Tibial artery (tissue), 4 donors: ENCODE results near the gene DPF3.

ENCODE experiments used
- DNase-seq, 2 donors: peaks; one replicate each; pipeline ENCODE4 v3.0.0-alpha.2; 2019
- H3K27ac ChIP-seq, 2 donors: fragments of 200-600 bp; sonication (generic) in 1 of 2; 1 replicate in 1 of 2; 2 replicates in 1 of 2; pipeline ENCODE4 v1.5.1; 2018 to 2019; ENCODE audit warnings: mild to moderate bottlenecking in 1 of 2
- H3K27me3 ChIP-seq, 2 donors: fragments of 200-600 bp; sonication (generic) in 1 of 2; one replicate each; pipeline versions ENCODE4 v1.5.1 to v1.6.0; 2016 to 2019
- H3K36me3 ChIP-seq, 3 donors: fragments of 200-600 bp; sonication (generic) in 2 of 3; one replicate each; pipeline ENCODE4 v1.5.1; 2016 to 2019; ENCODE audit warnings: mild to moderate bottlenecking in 2 of 3
- H3K4me1 ChIP-seq, 4 donors: fragments of 200-600 bp; sonication (generic) in 2 of 4; 1 replicate in 3 of 4; 2 replicates in 1 of 4; pipeline ENCODE4 v1.5.1; 2016 to 2019
- H3K4me3 ChIP-seq, 2 donors: fragments of 200-600 bp; sonication (generic) in 1 of 2; 1 replicate in 1 of 2; 2 replicates in 1 of 2; pipeline ENCODE4 v1.5.1; 2018 to 2019; ENCODE audit warnings: mild to moderate bottlenecking in 2 of 2
- H3K9me3 ChIP-seq, 3 donors: fragments of 200-600 bp; sonication (generic) in 1 of 3; one replicate each; pipeline ENCODE4 v1.5.1; 2016 to 2019
- CTCF ChIP-seq, 2 experiments: fragments of 200-600 bp in 1 of 2; fragments of 450-650 bp in 1 of 2; IDR thresholded peaks; one replicate each; pipeline ENCODE4 v1.5.1; 2017 to 2019; ENCODE audit warnings: antibody characterized with exemption in 2 of 2, mild to moderate bottlenecking in 1 of 2, moderate library complexity in 1 of 2
- intact Hi-C: fragments of 100-400 bp; cut with DNase I; formaldehyde crosslinking; loops from one replicate; pipeline ENCODE4 v1.15.0; 2023; ENCODE audit warnings: low total_unique reads

Gene DPF3

GRCh38 chr14:72629534-72629933 is 264.4 kb downstream of the DPF3 start:
- no peak overlapping the region for H3K4me3 ChIP-seq
- H3K27me3 ChIP-seq = no peaks in the 10 kb centered on the region
- TF ChIP-seq CTCF (IDR thresholded peaks at IDR 0.05) = no peak
- no peak for DNase-seq
- H3K9me3 ChIP-seq = peaks cover 0 to 10% (median 0%) of the 10 kb centered on the region in 3 donors
- intact Hi-C loops = no loop called here
- no peak overlapping the region for H3K27ac ChIP-seq
- H3K36me3 ChIP-seq = no peaks in the 10 kb centered on the region
- H3K4me1 ChIP-seq = no peaks in the 10 kb centered on the region

- no peak for TF ChIP-seq CTCF (IDR thresholded peaks at IDR 0.05)
- intact Hi-C loops = no loop called here
- no peaks in the 10 kb centered on the region for H3K27me3 ChIP-seq
- H3K27ac ChIP-seq = no peak overlapping the region
- H3K4me1 ChIP-seq = no peaks in the 10 kb centered on the region
- no peak for DNase-seq
- no peaks in the 10 kb centered on the region for H3K36me3 ChIP-seq
- peaks cover 0 to 14% (median 0%) of the 10 kb centered on the region in 3 donors for H3K9me3 ChIP-seq
- H3K4me3 ChIP-seq = no peak overlapping the region
Observed at GRCh38 chr14:72625689-72626088, 268.2 kb downstream of the DPF3 start.

GRCh38 chr14:72621387-72622065 is 272.4 kb downstream of the DPF3 start:
- peaks cover 0 to 9% (median 0%) of the 10 kb centered on the region in 3 donors for H3K9me3 ChIP-seq
- no peak for TF ChIP-seq CTCF (IDR thresholded peaks at IDR 0.05)
- peaks cover 0 to 26% (median 16%) of the 10 kb centered on the region in 4 donors for H3K4me1 ChIP-seq
- intact Hi-C loops = no loop called here
- H3K36me3 ChIP-seq = no peaks in the 10 kb centered on the region
- H3K4me3 ChIP-seq = no peak overlapping the region
- no peak overlapping the region for H3K27ac ChIP-seq
- DNase-seq = no peak
- H3K27me3 ChIP-seq = no peaks in the 10 kb centered on the region

- H3K9me3 ChIP-seq = peaks cover 0 to 4% (median 0%) of the 10 kb centered on the region in 3 donors
- intact Hi-C loops = no loop called here
Observed at GRCh38 chr14:72619881-72620280, 274.0 kb downstream of the DPF3 start.

GRCh38 chr14:72619111-72619571 is 274.8 kb downstream of the DPF3 start:
- intact Hi-C loops = no loop called here
- TF ChIP-seq CTCF (IDR thresholded peaks at IDR 0.05) = no peak
- Histone ChIP-seq H3K9me3 (peaks cover 0 to 4% (median 0%) of the 10 kb centered on the region in 3 donors), H3K36me3 (no peaks in the 10 kb centered on the region), H3K27me3 (no peaks in the 10 kb centered on the region), H3K27ac (no peak overlapping the region), H3K4me3 (no peak overlapping the region), H3K4me1 (peaks cover 0 to 44% (median 25%) of the 10 kb centered on the region in 4 donors)
- no peak for DNase-seq

More at GRCh38 chr14:72619881-72620280, 274.0 kb downstream of the DPF3 start:
- Histone ChIP-seq H3K4me1 (peaks cover 0 to 43% (median 25%) of the 10 kb centered on the region in 4 donors), H3K27me3 (no peaks in the 10 kb centered on the region), H3K36me3 (no peaks in the 10 kb centered on the region), H3K4me3 (no peak overlapping the region), H3K27ac (no peak overlapping the region)
- TF ChIP-seq CTCF (IDR thresholded peaks at IDR 0.05) = no peak
- DNase-seq = no peak
